Vagina (tissue), 2 donors: ENCODE results near the gene TMEM42.
"Not testable (repeated sequence)": the region's sequence is repeated elsewhere in the genome, so short reads cannot be mapped to it uniquely, and the experiment has no call there.

Experiments
- POLR2A ChIP-seq, 2 donors: fragments of 450-650 bp; IDR thresholded peaks; one replicate each; pipeline ENCODE4 v1.6.1; 2017; ENCODE audit warnings: antibody characterized with exemption in 2 of 2, mild to moderate bottlenecking in 2 of 2, moderate library complexity in 2 of 2
- POLR2AphosphoS5 ChIP-seq, 2 donors: sonication (generic); formaldehyde crosslinking; IDR thresholded peaks; one replicate each; pipeline ENCODE4 v1.9.0; 2017; ENCODE audit warnings: antibody characterized with exemption in 2 of 2, mild to moderate bottlenecking in 2 of 2, low read depth in 1 of 2; ENCODE audit not compliant: insufficient read depth in 1 of 2

DNA sequence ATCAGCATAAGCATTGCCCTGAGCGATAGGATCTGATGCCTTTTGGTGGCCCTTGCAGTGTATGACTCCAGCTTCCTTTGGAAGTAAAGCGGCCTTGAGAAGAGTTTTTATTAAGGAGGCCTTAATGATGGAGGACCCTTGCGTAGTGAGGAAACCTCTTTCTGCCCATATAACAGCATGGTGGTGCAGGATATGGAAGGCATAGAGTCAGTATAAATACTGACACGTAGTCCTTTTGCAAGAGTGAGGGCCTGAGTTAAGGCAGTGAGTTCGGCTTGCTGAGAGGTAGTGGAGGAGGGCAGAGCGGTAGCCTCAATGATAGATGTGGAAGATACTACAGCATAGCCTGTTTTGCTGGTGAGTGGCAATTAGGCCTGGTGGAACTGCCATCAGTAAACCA lies 5.0 kb upstream of the TMEM42 start:
- TF ChIP-seq POLR2AphosphoS5 (IDR thresholded peaks at IDR 0.05; ENCODE audit: insufficient read depth in 1 of 2, low read depth in 1 of 2); POLR2A (IDR thresholded peaks at IDR 0.05): not testable (repeated sequence)
